Inferior parietal cortex (tissue), 1 donor: Measurements from ENCODE around the gene NEK7.

Experiments
- DNase-seq: peaks from one replicate; pipeline ENCODE4 v3.0.0-alpha.2; 2016; ENCODE audit errors: extremely low spot score

The NEK7 gene

DNA sequence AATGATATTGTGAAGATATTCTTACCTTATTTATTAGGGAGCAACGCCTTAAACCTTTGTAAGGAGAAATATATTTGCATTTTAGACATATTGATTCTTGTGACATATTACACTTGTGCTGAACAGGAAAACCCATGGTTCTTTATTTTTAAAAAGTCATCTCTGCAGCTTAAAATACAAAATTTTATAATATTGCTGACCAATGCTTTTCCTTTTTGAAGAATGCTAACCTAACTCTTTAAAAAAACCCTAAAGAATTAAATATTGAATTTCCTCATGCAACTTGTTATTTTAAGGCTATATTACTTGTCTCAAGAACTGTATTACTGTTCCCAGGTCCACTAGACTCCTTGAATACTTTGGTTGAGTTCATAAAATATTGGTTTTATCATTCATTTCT is 99.0 kb downstream of the NEK7 start:
- no peak for DNase-seq

DNA sequence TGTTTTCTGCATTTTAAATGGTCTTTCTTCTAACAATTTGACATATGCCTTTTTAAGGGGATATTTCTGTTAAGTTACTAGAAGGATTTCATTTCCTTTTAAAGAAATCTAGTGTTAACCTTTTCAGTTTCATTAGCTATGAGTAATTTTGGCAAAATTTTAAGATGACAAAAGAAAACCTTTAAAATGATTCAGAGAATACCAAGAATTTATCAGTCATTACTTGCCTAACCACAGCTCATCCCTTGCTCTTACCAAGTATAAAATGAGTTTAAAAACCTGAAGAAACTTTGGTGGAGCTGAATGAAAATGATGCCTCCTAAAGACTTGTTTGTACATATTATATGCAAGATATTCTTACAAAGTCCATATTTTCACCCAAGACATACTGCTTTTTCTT is 101.7 kb downstream of the NEK7 start:
- DNase-seq, result no peak

DNA sequence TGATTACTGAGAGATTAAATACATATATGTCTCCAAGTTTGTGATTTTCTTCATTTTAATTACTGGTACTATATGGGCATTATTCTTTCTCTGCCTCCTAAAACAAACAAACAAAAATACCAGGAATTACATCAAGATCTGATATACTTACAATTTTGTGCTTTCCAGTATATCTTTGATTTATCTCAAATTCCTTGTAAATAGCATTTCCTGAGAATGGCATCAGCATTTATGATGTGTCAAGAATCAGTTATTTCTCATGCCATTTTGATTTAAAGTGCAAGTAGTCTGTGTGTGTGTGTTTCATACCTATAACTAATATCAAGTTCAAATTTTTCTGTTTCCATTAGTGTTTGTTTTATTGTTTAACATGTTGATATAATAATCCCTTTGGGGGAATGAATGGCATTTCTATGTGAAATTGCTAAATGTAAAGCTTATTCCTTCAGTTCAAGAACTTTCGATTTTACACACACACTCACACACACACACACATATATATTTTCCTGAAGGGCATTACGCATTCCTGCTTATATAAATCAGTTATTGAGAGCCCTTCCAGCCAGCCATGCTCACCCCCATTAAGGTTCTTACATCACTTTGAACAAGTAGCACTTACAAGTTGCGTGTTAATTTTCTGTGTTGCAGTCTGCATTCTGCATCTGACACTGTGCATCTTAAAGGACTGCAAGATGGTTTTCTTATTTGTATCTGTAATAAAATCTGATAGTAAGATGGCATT is 102.7 kb downstream of the NEK7 start:
- no peak for DNase-seq

GRCh38 chr1:198261886-198262285 is 105.1 kb downstream of the NEK7 start:
- DNase-seq, result no peak

- no peak for DNase-seq
Observed at GRCh38 chr1:198263186-198263585, 106.4 kb downstream of the NEK7 start.

DNA sequence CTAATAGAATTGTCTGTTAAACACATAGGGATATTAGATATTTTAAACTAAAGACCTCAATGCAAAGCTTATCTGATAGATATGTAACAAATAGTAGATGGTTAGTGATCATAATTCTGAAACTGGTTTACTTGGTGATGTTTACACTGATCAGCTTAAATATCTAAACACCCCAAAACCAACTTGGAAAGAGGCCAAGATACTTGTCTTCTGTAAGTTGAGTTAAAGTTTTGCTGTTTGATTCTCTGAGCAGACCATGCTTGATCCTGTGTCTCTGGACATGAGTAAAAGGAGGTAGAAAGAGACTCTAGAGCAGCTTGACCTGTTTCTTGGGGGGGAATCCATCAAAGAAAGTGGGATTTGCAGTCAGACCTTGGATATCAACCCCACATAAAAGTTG is 107.5 kb downstream of the NEK7 start:
- no peak for DNase-seq

GRCh38 chr1:198265073-198265661 is 108.4 kb downstream of the NEK7 start:
- DNase-seq, result no peak

- DNase-seq, result no peak
Observed at GRCh38 chr1:198267056-198267455, 110.3 kb downstream of the NEK7 start.

- no peak for DNase-seq
Observed at GRCh38 chr1:198267921-198268320, 111.1 kb downstream of the NEK7 start.

DNA sequence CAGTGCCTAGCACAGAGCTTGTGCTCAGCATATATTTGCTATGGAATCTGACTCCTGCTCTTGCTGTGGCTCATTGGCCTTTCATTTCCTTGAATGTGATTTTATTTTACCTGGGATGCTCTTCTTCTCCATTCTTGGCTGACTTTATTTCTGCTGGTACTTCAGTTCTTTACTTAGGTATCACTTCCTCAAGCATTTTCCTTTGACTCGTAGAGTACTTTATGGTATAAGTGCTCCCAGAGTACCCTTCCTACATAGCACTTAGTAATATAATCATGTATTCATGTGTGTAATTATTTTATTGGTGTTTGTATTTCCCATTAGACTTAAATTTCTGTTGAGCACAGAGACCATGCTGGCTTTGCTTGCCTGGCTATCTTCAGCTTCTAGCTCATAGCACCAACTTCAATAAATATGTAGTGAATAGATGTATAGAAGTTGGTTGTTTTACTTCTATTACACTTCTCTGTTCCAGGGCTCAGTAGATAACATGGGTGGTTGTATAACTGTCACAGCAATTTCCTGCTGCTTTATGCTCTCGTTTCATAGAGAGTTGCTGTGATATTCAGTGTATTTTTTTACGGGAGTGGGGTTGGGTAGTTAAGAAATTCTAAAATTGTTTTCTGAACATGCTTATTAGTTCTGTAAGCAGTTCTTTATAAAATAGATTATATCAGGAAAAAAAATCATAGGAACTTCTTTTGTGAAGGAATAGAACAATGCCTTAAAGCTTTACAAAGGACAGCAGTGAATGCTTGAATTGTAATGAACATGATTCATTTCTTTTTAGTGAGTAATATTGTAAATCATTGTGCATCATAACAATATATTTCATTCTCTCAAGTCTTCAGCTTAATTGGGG is 112.2 kb downstream of the NEK7 start:
- no peak for DNase-seq

DNA sequence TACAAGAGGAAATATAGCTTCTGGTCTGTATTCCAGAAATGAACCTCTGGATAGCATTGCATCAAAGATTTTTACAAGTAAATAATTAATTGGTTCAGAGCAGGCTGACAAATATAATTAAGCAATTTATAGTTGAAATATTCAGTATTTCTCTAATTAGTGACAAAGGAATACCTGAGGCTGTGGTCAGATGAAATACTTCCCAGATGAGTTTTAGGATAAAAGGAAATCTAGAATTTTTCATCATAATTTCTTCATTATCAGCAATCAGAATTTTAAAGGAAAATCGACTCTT is 112.8 kb downstream of the NEK7 start:
- DNase-seq, result no peak

- no peak for DNase-seq
Observed at GRCh38 chr1:198270273-198270828, 113.6 kb downstream of the NEK7 start.

- no peak for DNase-seq
Observed at GRCh38 chr1:198271467-198271866, 114.7 kb downstream of the NEK7 start.

- DNase-seq, result no peak
Observed at GRCh38 chr1:198272492-198272891, 115.7 kb downstream of the NEK7 start.

DNA sequence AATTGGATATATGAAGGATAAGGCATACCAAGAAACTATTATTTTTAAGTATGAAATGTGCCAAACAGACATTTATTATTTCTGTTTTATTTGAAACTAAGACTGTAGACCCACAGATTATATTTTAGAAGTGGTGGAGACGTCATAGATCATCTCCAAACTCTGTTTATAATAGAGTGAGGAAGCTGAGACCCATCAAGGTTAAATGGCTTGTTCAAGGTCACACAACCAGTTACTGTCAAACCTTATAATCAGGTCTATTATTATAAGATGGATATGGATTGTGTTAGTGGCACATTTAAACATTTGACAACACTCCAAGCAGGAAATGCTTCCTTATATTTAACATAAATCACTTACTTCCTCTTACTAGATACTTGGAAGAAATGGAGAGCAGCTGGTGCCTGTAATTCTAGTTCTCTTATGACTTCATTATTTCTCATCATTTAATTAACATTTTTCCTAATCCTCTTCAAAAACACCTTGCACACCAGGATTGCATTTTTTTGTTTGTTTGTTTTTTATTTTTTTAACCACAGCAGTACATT is 117.0 kb downstream of the NEK7 start:
- no peak for DNase-seq

DNA sequence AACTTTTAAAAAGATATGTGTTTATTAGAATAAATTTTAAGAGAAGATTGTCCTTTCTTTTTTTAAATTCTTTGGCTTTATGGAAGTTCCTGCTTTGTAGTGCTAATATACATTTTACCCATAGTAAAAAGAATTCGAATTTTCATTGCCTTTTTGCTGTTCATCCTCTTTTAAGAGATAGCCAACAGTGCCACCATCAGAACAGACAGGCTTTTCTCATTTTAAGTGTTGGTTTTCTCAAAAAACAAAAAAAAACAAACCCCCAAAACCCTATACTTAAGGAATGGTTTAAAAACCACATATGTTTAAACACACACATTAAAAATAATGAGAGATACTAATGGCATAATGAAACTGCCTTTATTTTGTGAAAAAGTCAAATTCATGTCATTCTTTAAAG is 118.8 kb downstream of the NEK7 start:
- no peak for DNase-seq

DNA sequence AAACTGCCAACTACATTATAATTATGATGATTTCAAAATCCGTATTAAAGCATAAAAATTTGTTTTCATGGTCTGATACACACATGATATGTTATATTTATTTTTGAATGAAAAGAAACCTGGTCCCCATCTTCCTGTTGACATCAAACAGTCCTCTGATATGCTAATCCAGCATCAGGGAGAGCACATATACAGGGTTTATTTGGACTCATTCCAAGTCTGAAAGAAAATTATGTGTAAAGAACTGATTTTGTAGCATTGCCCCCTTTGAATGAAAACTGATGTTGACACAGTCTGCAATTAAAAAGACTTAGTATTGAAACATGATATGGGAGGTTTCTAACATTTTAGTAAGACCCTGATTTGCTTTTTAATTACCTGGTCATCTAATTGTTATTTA is 119.4 kb downstream of the NEK7 start:
- DNase-seq, result no peak

DNA sequence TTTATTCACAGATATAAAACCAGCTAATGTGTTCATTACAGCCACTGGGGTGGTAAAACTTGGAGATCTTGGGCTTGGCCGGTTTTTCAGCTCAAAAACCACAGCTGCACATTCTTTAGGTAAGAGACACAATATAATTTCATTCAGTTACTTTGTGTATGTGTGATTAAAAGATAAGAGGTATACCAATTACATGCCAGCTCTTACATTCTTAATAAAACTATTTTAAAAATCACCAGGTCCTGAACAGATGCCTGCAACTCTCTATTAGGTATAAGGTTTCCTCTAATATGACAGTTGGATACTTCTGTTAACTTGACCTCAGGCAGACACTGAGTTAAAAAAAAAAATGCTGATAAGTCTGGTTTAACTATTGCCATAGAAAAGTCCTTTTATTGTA is 122.1 kb downstream of the NEK7 start:
- DNase-seq, result no peak

GRCh38 chr1:198280080-198280479 is 123.3 kb downstream of the NEK7 start:
- DNase-seq, result no peak

GRCh38 chr1:198281911-198282310 is 125.1 kb downstream of the NEK7 start:
- no peak for DNase-seq

DNA sequence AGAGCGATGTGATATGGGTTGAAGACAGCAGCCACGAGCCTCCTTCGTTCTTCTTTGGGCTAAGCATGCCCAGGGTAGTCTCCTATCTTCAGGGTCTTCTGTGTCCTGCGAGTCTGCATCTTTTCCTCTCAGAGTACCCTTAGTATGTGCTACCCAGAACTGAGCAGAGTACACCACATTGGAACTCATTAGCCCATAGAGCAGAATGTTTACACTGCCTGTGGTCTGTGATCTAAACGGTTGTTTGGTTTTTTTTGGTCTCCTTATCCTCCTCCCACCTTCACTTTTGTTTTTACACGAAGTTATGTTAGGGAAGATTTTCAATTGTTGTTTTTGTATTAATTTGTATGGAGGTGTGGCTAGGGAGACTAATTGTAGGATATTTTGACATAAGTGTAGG is 126.4 kb downstream of the NEK7 start:
- no peak for DNase-seq

DNA sequence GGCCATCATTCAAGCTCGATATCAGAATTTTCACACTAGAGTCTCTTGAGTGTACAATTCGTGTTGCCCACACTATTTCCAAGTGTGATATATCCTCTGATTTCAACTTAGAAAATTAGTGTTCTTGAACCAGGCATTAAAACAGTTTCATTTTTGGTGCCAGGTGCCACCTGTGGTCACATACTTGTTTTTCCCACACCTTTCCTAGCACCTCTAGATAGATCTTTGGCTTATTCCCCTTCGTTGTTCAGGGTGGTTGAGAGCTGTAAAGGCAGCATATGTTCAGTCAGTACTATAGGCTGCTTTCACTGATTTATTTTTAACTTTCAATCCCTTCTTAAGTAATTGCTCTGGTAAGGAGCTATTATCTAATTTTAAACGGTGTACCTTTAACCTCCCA is 131.1 kb downstream of the NEK7 start:
- no peak for DNase-seq
